KMS-11 (cell line): Measurements from ENCODE around the gene HECTD1.

Experiments used
- H2AFZ ChIP-seq: fragments of 200-600 bp; sonication (generic); 2 replicates; pipeline ENCODE4 v1.6.1; 2016; ENCODE audit warnings: antibody characterized with exemption, mixed run types, low read depth
- H3K27ac ChIP-seq: fragments of 200-600 bp; sonication (generic); 2 replicates; pipeline ENCODE4 v1.6.1; 2016; ENCODE audit warnings: mild to moderate bottlenecking, mixed run types
- H3K27me3 ChIP-seq: fragments of 200-600 bp; sonication (generic); 2 replicates; pipeline ENCODE4 v1.6.1; 2017; ENCODE audit warnings: mild to moderate bottlenecking, low read depth, mixed run types, moderate library complexity; ENCODE audit not compliant: insufficient read depth
- H3K36me3 ChIP-seq: fragments of 200-600 bp; sonication (generic); 2 replicates; pipeline ENCODE4 v1.6.1; 2017; ENCODE audit warnings: mild to moderate bottlenecking, mixed run types; ENCODE audit not compliant: insufficient read depth
- H3K4me1 ChIP-seq: fragments of 200-600 bp; sonication (generic); 2 replicates; pipeline ENCODE4 v1.6.1; 2016; ENCODE audit warnings: mild to moderate bottlenecking, low read depth, mixed run types; ENCODE audit not compliant: poor library complexity, severe bottlenecking
- H3K4me2 ChIP-seq: fragments of 200-600 bp; sonication (generic); 2 replicates; pipeline ENCODE4 v1.7.0; 2016; ENCODE audit warnings: mild to moderate bottlenecking, mixed run types
- H3K4me3 ChIP-seq: fragments of 200-600 bp; sonication (generic); IDR thresholded peaks from 2 replicates; pipeline ENCODE4 v1.6.1; 2017; ENCODE audit warnings: low read depth, low read length, mixed read lengths; ENCODE audit not compliant: insufficient read depth
- H3K79me2 ChIP-seq: fragments of 200-600 bp; sonication (generic); 2 replicates; pipeline ENCODE4 v1.6.1; 2016; ENCODE audit warnings: low read depth, mixed run types; ENCODE audit not compliant: insufficient read depth
- H3K9ac ChIP-seq: fragments of 200-600 bp; sonication (generic); 2 replicates; pipeline ENCODE4 v1.6.1; 2016; ENCODE audit warnings: mild to moderate bottlenecking, mixed run types
- H4K20me1 ChIP-seq: fragments of 200-600 bp; sonication (generic); 2 replicates; pipeline ENCODE4 v1.6.1; 2016; ENCODE audit warnings: mild to moderate bottlenecking, mixed run types; ENCODE audit not compliant: insufficient read depth
- TF ChIP-seq, protein P1 (sequence below): fragments of 200-600 bp; sonication (generic); conservative IDR thresholded peaks from 2 replicates; pipeline ENCODE4 v1.6.1; 2017; ENCODE audit warnings: low read depth, mild to moderate bottlenecking, antibody characterized with exemption, low read length, moderate library complexity, mixed read lengths

HECTD1 gene

DNA sequence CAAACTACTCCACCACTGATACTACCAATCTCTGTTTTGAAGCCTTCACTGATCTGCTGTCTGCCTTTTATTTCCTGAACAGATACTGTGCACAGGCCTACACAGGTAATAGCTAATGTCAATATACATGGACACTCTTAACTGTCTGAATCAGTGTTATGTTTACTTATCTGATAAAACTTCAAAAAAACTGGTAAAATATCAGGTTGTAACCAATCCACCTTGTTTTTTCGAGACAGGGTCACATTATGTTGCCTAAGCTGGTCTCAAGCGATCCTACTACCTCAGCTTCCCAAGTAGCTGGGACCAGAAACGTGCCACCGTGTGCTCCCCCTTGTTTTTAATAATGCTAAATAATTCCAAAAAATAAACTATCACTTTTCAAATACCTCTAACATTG, 43.5 kb downstream of the HECTD1 start:
- Histone ChIP-seq H3K36me3 (no peaks in the 10 kb centered on the region), H3K79me2 (no peaks in the 10 kb centered on the region), H4K20me1 (no peaks in the 10 kb centered on the region), H3K4me1 (no peaks in the 10 kb centered on the region), H3K4me2 (no peak overlapping the region), H3K27ac (no peak overlapping the region), H3K27me3 (no peaks in the 10 kb centered on the region), H3K4me3 (no peak overlapping the region), H2AFZ (no peak overlapping the region), H3K9ac (no peak overlapping the region)
- TF ChIP-seq, protein P1, sequence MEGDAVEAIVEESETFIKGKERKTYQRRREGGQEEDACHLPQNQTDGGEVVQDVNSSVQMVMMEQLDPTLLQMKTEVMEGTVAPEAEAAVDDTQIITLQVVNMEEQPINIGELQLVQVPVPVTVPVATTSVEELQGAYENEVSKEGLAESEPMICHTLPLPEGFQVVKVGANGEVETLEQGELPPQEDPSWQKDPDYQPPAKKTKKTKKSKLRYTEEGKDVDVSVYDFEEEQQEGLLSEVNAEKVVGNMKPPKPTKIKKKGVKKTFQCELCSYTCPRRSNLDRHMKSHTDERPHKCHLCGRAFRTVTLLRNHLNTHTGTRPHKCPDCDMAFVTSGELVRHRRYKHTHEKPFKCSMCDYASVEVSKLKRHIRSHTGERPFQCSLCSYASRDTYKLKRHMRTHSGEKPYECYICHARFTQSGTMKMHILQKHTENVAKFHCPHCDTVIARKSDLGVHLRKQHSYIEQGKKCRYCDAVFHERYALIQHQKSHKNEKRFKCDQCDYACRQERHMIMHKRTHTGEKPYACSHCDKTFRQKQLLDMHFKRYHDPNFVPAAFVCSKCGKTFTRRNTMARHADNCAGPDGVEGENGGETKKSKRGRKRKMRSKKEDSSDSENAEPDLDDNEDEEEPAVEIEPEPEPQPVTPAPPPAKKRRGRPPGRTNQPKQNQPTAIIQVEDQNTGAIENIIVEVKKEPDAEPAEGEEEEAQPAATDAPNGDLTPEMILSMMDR, result no peak

DNA sequence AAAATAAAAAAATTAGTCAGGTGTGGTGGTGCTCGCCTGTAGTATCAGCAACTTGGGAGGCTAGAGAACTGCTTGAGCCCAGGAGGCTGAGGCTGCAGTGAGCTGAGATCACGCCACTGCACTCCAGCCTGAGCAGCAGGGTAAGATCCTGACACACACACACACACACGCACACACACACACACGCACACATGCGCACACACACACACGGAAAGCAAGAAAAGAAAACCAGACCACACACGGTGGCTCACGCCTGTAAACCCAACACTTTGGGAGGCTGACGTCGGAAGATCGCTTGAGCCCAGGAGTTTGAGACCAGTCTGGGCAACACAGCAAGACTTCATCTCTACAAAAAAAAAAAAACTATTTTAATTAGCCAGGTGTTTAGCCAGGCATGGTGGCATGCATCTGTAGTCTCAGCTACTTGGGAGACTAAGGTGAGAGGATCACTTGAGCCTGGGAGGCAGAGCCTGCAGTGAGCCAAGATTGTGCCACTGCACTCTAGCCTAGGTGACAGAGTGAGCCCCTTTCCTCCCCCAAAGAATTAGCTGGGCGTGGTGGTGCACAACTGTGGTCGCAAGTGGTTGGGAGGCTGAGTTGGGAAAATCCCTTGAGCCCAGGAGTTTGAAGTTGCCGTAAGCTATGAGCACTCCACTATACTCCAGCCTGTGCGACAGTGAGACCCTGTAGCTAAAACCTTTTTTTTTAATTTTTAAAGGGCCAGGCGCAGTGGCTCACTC, 44.5 kb downstream of the HECTD1 start:
- Histone ChIP-seq H3K79me2 (no peaks in the 10 kb centered on the region), H3K27ac (no peak overlapping the region), H3K4me2 (no peak overlapping the region), H3K9ac (no peak overlapping the region), H4K20me1 (no peaks in the 10 kb centered on the region), H3K27me3 (no peaks in the 10 kb centered on the region), H3K4me3 (no peak overlapping the region), H3K4me1 (no peaks in the 10 kb centered on the region), H2AFZ (no peak overlapping the region), H3K36me3 (no peaks in the 10 kb centered on the region)
- TF ChIP-seq, protein P1, result no peak

DNA sequence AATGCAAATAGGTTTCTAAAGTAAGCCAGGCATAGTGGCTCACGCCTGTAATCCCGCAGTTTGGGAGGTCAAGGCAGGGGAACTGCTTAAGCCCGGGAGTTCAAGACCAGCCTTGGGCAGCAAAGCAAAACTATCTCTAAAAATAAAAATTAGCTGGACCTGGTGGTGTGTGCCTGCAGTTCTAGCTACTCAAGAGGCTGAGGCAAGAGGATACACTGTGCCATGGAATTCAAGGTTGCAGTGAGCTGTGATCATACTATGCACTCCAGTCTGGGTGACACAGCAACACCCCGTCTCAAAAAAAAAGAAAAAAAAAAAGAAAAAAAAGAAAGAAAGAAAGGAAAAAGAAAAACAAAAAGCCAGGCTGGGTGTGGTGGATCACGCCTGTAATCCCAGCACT, 46.3 kb downstream of the HECTD1 start:
- Histone ChIP-seq H3K27ac (no peak overlapping the region), H3K4me3 (no peak overlapping the region), H3K4me2 (no peak overlapping the region), H3K79me2 (no peaks in the 10 kb centered on the region), H3K4me1 (no peaks in the 10 kb centered on the region), H3K27me3 (no peaks in the 10 kb centered on the region), H3K9ac (no peak overlapping the region), H3K36me3 (no peaks in the 10 kb centered on the region), H4K20me1 (no peaks in the 10 kb centered on the region), H2AFZ (no peak overlapping the region)
- TF ChIP-seq, protein P1, result no peak

DNA sequence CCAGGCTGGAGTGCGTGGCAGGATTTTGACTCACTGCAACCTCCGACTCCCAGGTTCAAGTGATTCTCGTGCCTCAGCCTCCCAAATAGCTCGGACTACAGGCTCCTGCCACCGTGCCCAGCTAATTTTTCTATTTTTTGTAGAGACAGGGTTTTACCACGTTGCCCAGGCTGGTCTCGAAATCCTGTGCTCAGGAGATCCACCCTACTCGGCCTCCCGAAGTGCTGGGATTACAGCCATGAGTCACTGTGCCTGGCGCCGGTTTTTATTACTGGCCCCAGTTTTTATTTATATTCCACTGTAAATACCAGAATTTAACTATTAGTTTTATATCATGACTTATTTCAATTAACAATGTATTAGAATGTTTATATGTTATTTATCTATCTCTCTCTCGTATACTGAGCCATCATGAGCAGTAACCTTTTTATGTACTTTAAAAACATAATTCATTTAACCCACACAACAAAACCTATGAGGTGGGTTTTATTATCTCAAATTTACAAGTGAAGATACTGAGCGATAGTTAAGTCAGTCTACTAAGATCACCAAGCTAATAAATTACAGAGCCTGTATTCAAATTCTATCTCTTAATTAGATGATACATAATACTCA, 47.8 kb downstream of the HECTD1 start:
- H3K27me3 ChIP-seq, result no peaks in the 10 kb centered on the region
- no peak overlapping the region for H3K27ac ChIP-seq
- H3K4me1 ChIP-seq, result no peaks in the 10 kb centered on the region
- H3K9ac ChIP-seq, result no peak overlapping the region
- no peaks in the 10 kb centered on the region for H4K20me1 ChIP-seq
- TF ChIP-seq, protein P1, result no peak
- no peaks in the 10 kb centered on the region for H3K79me2 ChIP-seq
- no peak overlapping the region for H3K4me2 ChIP-seq
- no peak overlapping the region for H3K4me3 ChIP-seq
- no peaks in the 10 kb centered on the region for H3K36me3 ChIP-seq
- H2AFZ ChIP-seq, result no peak overlapping the region
